Left colon (tissue), 2 donors: ENCODE results near the gene PNCK. TPM values are rescaled to one million over a fixed set of nuclear protein-coding genes. Genes with fewer than 3 reads are reported as not detected.

Experiments used
- ATAC-seq: fragments of 200-7000 bp; cut with Tn5 transposase; one replicate; pipeline ENCODE4 v1.9.1; 2020; ENCODE audit warnings: mild to moderate bottlenecking, moderate library complexity
- DNase-seq, 2 donors: peaks; one replicate each; pipeline ENCODE4 v3.0.0-alpha.2; 2020
- intact Hi-C, 2 donors: fragments of 100-400 bp; cut with DNase I in 1 of 2; cut with micrococcal nuclease in 1 of 2; formaldehyde crosslinking; loops; one replicate each; pipeline versions ENCODE4 v1.11.2 to v1.14.0; 2022; cut with DNase I, micrococcal nuclease
- total RNA-seq, 2 donors: library from RNA; stranded (reverse); fragmentation: NEBNext Ultra II Directional; extraction: Animal tissue kit (Norgen Biotek cat#: 25700); gene quantifications; one replicate each; pipeline ENCODE4 v1.2.1, GENCODE V29; 2021
- donor health status: DM: no; HTN: no; CAD: no.
- donor health status: DM: yes; HTN: yes; CAD: no.

Gene PNCK
- total RNA-seq, 2 donors from 2014 or later: 1.1 to 14.2 TPM

DNA sequence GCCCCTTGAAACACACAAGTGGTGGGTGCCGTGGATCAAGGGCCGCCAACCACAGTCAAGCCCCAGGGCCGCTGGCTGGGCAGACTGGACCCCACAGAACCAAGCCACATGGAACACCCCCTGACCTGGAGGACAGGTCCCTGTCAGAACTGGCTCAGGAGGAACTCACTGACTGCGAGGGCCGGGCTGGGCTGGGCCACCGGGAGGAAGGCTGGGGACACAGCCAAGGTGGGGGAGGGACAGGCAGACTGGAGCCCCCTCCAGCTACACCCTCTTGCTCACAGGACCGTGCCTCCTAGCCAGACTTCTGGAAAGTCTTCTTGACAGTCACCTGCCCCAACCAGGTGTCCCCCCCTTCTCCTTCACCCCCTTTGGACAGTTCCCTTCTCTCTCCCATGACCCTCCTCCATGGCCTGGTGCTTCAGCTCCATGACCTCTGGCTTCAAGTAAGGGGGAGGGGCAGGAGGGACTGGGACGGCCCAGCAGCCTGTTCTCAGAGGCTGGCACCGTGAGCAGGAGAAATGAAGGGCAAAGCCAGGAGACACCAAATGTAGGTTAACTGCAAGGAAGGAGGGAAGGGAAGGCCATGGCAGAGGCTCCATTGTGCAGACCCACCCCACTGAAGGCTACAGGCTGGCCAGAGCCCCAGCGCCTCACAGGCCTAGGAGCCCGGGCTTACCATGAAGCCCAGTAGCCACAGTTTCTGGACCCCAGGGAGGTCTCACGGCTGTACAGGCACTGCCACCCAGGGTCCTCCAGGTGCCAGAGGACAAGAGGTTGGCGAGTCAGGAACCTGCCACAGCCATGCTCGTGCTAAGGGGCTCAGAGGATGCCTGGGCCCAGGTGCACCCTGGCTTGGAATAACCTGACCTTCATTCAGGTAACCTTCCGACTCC lies 49.2 kb downstream of the PNCK start:
- intact Hi-C loops: no loop called here
- DNase-seq: peak in 1 of 2 donors; percentile 13
- no peak for ATAC-seq

GRCh38 chrX:153623310-153624029 lies 50.1 kb downstream of the PNCK start:
- ATAC-seq: no peak
- intact Hi-C loops: no loop called here
- peak in 1 of 2 donors; percentile 2 for DNase-seq

GRCh38 chrX:153622661-153623309 lies 50.8 kb downstream of the PNCK start:
- ATAC-seq (no peak), DNase-seq (peak in 1 of 2 donors; percentile 9)

DNA sequence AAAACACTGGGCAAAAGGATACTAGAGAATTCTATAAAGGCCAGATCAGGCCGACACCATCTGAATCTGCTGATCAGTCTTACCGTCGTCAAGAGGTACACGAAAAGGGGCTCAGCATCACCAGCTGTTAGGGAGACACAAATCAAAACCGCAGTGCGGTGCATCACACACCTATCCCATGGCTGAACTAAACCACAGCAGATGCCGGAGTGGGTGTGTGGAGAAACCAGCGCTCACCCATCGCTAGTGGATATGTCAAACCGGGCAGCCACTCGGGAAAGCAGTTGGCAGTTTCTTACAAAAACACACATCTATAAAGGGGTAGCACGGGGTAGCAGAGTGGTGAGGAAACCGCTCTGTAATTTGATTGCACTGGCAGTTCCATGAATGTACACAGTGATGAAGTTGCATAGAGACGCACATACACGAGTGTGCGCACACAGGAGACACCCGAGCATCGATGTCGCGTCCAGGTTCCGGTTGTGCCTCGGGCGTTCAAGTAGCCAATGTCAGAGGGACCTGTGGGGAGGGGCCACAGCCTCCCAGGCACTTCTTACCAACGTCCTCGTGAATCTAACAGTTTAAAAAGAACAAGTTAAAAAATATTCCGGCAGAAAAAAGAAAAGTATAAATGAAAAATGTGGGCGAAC lies 51.5 kb downstream of the PNCK start:
- intact Hi-C loops: no loop called here
- ATAC-seq: no peak
- DNase-seq: peak in 1 of 2 donors; percentile 10

More at GRCh38 chrX:153622661-153623309, 50.8 kb downstream of the PNCK start:
- intact Hi-C loops: no loop called here

GRCh38 chrX:153620576-153620975 lies 53.0 kb downstream of the PNCK start:
- peak in 1 of 2 donors; percentile 1 for DNase-seq
- no peak for ATAC-seq
- intact Hi-C loops: no loop called here

Other genes starting within 250 kb of the PNCK start
- gene TREX2, start 227.8 kb downstream of the PNCK start, total RNA-seq: under 1 TPM; 0.42 to 0.73 TPM
- 10 to 100 TPM; 13.0 to 19.0 TPM for gene HAUS7, start 203.2 kb downstream of the PNCK start, total RNA-seq
- 1 to 10 TPM; 7.8 to 9.9 TPM for gene BGN, start 178.8 kb downstream of the PNCK start, total RNA-seq
- gene ATP2B3, start 156.2 kb downstream of the PNCK start, total RNA-seq: under 1 TPM; 0.08 to 0.21 TPM
- gene CCNQ, start 74.7 kb downstream of the PNCK start, total RNA-seq: 10 to 100 TPM; 20.4 to 21.8 TPM
- gene DUSP9, start 26.6 kb downstream of the PNCK start, total RNA-seq: not detected
- 100 to 1,000 TPM; 170 to 270 TPM for gene SLC6A8, start 14.1 kb upstream of the PNCK start, total RNA-seq
- 100 to 1,000 TPM; 200 to 203 TPM for gene BCAP31, start 50.6 kb upstream of the PNCK start, total RNA-seq
- 10 to 100 TPM; 15.1 to 15.9 TPM for gene ABCD1, start 51.0 kb upstream of the PNCK start, total RNA-seq
- 1 to 10 TPM; 1.0 to 5.4 TPM for gene PLXNB3, start 90.4 kb upstream of the PNCK start, total RNA-seq
- gene SRPK3, start 107.2 kb upstream of the PNCK start, total RNA-seq: 1 to 10 TPM; 1.4 to 1.7 TPM
- gene IDH3G, start 120.6 kb upstream of the PNCK start, total RNA-seq: 10 to 100 TPM; 76.1 to 93.6 TPM
- gene SSR4, start 120.9 kb upstream of the PNCK start, total RNA-seq: 100 to 1,000 TPM; 216 to 237 TPM
- gene PDZD4, start 156.7 kb upstream of the PNCK start, total RNA-seq: 1 to 10 TPM; 1.0 to 3.8 TPM
- gene L1CAM, start 212.4 kb upstream of the PNCK start, total RNA-seq: 1 to 10 TPM; 3.7 to 8.8 TPM
- gene AVPR2, start 230.9 kb upstream of the PNCK start, total RNA-seq: under 1 TPM; 0.52 to 0.64 TPM